ENCODE results near the gene ASGR2. TPM values are rescaled to one million over a fixed set of nuclear protein-coding genes. Genes with fewer than 3 reads are reported as not detected.

The ASGR2 gene
- total RNA-seq, 1 experiment from 2014 or later, result not detected

DNA sequence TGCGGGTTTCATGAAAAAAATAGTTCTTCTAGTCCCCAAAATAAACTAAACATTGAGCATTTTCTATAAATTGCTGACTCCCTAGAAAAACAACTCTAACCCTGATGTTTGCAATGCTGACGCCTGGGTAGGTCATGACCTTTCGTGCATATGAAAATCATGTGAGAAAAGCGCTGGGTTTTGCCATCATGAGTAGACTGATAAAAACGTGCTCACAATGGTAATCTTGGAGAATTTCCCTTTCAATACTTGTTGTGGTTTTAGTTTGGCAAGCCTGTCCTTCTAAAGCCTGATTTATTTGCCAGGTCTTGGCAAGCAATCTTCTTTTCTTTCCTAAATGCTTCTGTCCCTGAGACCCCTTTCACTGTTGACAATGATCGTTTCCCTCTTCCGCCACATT, 30.5 kb downstream of the ASGR2 start:
- Histone ChIP-seq H3K27me3 (ENCODE audit: low read length) (no peaks in the 10 kb centered on the region), H3K4me2 (ENCODE audit: low read length) (peak overlapping the region; percentile 19; the same call in 1 of the 2 replicates)

DNA sequence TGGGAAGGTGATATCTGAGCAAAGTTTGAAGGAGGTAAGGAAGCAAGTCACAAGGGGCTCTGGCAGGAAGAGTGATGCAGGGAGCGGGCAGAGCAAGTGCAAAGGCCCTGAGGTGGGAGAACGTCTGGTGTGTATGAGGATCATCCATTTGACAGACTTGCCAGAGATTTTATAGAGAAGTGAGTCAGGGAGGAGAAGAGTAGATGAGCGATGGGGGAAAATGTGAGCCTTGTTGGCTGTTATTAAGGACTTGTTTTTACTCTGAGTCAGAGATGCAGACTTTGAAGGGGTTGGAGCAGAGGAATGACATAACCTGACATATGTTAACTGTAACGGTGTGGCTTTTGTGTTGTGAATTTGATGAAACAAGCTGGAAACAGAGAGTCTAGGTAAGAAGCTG, 31.0 kb downstream of the ASGR2 start:
- intact Hi-C loops (cut with micrococcal nuclease), result no loop called here
- H3K27ac ChIP-seq (ENCODE audit: low read length), result no peak overlapping the region
- no peaks in the 10 kb centered on the region for H3K79me2 ChIP-seq (ENCODE audit: low read length)
- no peak overlapping the region for H3K4me3 ChIP-seq (ENCODE audit: low read length)
- no TSS peak for BruUV-seq (replicated peaks)
- H2AFZ ChIP-seq (ENCODE audit: low read length), result no peak overlapping the region
- TF ChIP-seq EZH2phosphoT487 (IDR thresholded peaks at IDR 0.05; ENCODE audit: borderline replicate concordance, low read length) (no peak), EZH2 (IDR thresholded peaks at IDR 0.05; ENCODE audit: low read length, unreplicated experiment) (no peak)
- TF ChIP-seq, protein P1, sequence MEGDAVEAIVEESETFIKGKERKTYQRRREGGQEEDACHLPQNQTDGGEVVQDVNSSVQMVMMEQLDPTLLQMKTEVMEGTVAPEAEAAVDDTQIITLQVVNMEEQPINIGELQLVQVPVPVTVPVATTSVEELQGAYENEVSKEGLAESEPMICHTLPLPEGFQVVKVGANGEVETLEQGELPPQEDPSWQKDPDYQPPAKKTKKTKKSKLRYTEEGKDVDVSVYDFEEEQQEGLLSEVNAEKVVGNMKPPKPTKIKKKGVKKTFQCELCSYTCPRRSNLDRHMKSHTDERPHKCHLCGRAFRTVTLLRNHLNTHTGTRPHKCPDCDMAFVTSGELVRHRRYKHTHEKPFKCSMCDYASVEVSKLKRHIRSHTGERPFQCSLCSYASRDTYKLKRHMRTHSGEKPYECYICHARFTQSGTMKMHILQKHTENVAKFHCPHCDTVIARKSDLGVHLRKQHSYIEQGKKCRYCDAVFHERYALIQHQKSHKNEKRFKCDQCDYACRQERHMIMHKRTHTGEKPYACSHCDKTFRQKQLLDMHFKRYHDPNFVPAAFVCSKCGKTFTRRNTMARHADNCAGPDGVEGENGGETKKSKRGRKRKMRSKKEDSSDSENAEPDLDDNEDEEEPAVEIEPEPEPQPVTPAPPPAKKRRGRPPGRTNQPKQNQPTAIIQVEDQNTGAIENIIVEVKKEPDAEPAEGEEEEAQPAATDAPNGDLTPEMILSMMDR (conservative IDR thresholded peaks at IDR 0.05; ENCODE audit: low read depth, low read length), result no peak
- no peaks in the 10 kb centered on the region for H3K9me3 ChIP-seq (ENCODE audit: low read length)
- H3K9me2 ChIP-seq (replicated peaks; ENCODE audit: low read length), result no peaks in the 10 kb centered on the region
- DNase-seq (peak; percentile 51), ATAC-seq (peak; percentile 67)
- no peaks in the 10 kb centered on the region for H3F3A ChIP-seq (ENCODE audit: low read length, unreplicated experiment)
- no peaks in the 10 kb centered on the region for H3K27me3 ChIP-seq (ENCODE audit: low read length)
- H3K4me1 ChIP-seq (ENCODE audit: insufficient read depth, low read length), result peaks cover 8% of the 10 kb centered on the region; the same call in 1 of the 2 replicates
- no peaks in the 10 kb centered on the region for H3K36me3 ChIP-seq (ENCODE audit: low read depth, low read length)
- peak overlapping the region; percentile 19; the same call in 1 of the 2 replicates for H3K4me2 ChIP-seq (ENCODE audit: low read length)
- POLR2A ChIA-PET (ENCODE audit: unreplicated experiment), result no interaction called here
- CTCF ChIA-PET, result no interaction called here
- no peaks in the 10 kb centered on the region for H4K20me1 ChIP-seq (ENCODE audit: low read length)
- H3K9ac ChIP-seq (ENCODE audit: low read length), result no peak overlapping the region

More for the DNA sequence above, 30.5 kb downstream of the ASGR2 start:
- no TSS peak for BruUV-seq (replicated peaks)
- no peak overlapping the region for H3K4me3 ChIP-seq (ENCODE audit: low read length)
- no peaks in the 10 kb centered on the region for H3K9me3 ChIP-seq (ENCODE audit: low read length)
- ChIA-PET POLR2A (ENCODE audit: unreplicated experiment) (no interaction called here), CTCF (no interaction called here)
- no peaks in the 10 kb centered on the region for H3K36me3 ChIP-seq (ENCODE audit: low read depth, low read length)
- H3K9ac ChIP-seq (ENCODE audit: low read length), result no peak overlapping the region
- TF ChIP-seq EZH2 (IDR thresholded peaks at IDR 0.05; ENCODE audit: low read length, unreplicated experiment), result no peak
- TF ChIP-seq, protein P1 (conservative IDR thresholded peaks at IDR 0.05; ENCODE audit: low read depth, low read length), result no peak
- no peak for TF ChIP-seq EZH2phosphoT487 (IDR thresholded peaks at IDR 0.05; ENCODE audit: borderline replicate concordance, low read length)
- H2AFZ ChIP-seq (ENCODE audit: low read length), result no peak overlapping the region
- ATAC-seq, result no peak; the same call in 1 of the 2 replicates
- no peaks in the 10 kb centered on the region for H3K79me2 ChIP-seq (ENCODE audit: low read length)
- intact Hi-C loops (cut with micrococcal nuclease), result no loop called here
- DNase-seq, result no peak
- peaks cover 8% of the 10 kb centered on the region; the same call in 1 of the 2 replicates for H3K4me1 ChIP-seq (ENCODE audit: insufficient read depth, low read length)
- H4K20me1 ChIP-seq (ENCODE audit: low read length), result no peaks in the 10 kb centered on the region
- no peak overlapping the region for H3K27ac ChIP-seq (ENCODE audit: low read length)
- no peaks in the 10 kb centered on the region for H3F3A ChIP-seq (ENCODE audit: low read length, unreplicated experiment)
- no peaks in the 10 kb centered on the region for H3K9me2 ChIP-seq (replicated peaks; ENCODE audit: low read length)

DNA sequence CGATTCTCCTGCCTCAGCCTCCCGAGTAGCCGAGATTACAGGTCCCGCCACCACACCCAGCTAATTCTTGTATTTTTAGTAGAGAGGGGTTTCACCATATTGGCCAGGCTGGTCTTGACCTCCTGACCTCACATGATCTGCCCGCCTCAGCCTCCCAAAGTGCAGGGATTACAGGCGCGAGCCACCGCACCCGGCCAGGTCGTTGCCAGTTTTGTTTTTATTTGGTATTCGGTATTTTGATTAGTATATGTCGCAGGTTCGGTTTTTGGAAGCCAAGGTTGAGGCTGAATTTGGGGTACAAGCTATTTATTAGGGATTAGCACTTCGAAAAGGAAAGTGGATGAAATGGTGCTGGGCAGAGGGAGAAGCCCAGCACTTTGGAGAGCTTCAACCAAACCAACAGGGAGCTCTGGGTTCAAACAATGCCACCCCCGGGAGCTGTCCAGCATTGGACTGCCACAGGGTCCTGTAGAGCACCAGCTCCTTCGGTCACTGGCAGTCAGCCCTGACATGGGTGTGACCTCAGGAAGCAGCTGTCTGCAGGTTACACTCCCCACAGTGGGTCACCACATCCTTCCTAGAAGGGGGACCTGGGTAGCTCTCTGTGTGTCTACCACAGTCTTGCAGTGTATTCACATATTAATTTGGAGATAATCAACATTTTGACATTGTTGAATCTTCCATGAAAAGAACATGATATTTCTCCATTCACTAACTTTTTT, 33.1 kb downstream of the ASGR2 start:
- no peak overlapping the region for H3K4me2 ChIP-seq (ENCODE audit: low read length)
- H3K4me1 ChIP-seq (ENCODE audit: insufficient read depth, low read length), result peaks cover 8% of the 10 kb centered on the region; the same call in 1 of the 2 replicates
- H3K9ac ChIP-seq (ENCODE audit: low read length), result no peak overlapping the region
- H3K27me3 ChIP-seq (ENCODE audit: low read length), result no peaks in the 10 kb centered on the region
- no peak overlapping the region for H3K4me3 ChIP-seq (ENCODE audit: low read length)
- CTCF ChIA-PET, result interaction anchor here (0.6 kb wide), 1 partner anchor 35 kb away, joined by 3 read pairs; no protein-coding TSS in a partner anchor
- POLR2A ChIA-PET (ENCODE audit: unreplicated experiment), result no interaction called here
- no peaks in the 10 kb centered on the region for H3K36me3 ChIP-seq (ENCODE audit: low read depth, low read length)
- no peak for TF ChIP-seq EZH2phosphoT487 (IDR thresholded peaks at IDR 0.05; ENCODE audit: borderline replicate concordance, low read length)
- TF ChIP-seq, protein P1 (conservative IDR thresholded peaks at IDR 0.05; ENCODE audit: low read depth, low read length), result no peak
- no peak for TF ChIP-seq EZH2 (IDR thresholded peaks at IDR 0.05; ENCODE audit: low read length, unreplicated experiment)
- H3K79me2 ChIP-seq (ENCODE audit: low read length), result no peaks in the 10 kb centered on the region
- no peaks in the 10 kb centered on the region for H3K9me2 ChIP-seq (replicated peaks; ENCODE audit: low read length)
- no TSS peak for BruUV-seq (replicated peaks)
- no peaks in the 10 kb centered on the region for H3F3A ChIP-seq (ENCODE audit: low read length, unreplicated experiment)
- no peak overlapping the region for H3K27ac ChIP-seq (ENCODE audit: low read length)
- intact Hi-C loops (cut with micrococcal nuclease), result no loop called here
- no peak overlapping the region for H2AFZ ChIP-seq (ENCODE audit: low read length)
- no peaks in the 10 kb centered on the region for H3K9me3 ChIP-seq (ENCODE audit: low read length)
- no peak for ATAC-seq
- no peaks in the 10 kb centered on the region for H4K20me1 ChIP-seq (ENCODE audit: low read length)
- DNase-seq, result no peak

All from PC-3 (cell line).